Neuronal stem cell (in vitro differentiated cells): ENCODE measurements around the gene CPNE9.

Experiments
- DNase-seq: peaks from one replicate; pipeline ENCODE4 v3.0.0-alpha.2; 2013; ENCODE audit warnings: low spot score
- H2AFZ ChIP-seq: one replicate; pipeline ENCODE4 v1.6.1; 2013; ENCODE audit warnings: mild to moderate bottlenecking, low read length, inconsistent platforms
- H2AK5ac ChIP-seq: 2 replicates; pipeline ENCODE4 v1.6.1; 2013; ENCODE audit warnings: low read depth, mild to moderate bottlenecking, inconsistent platforms, low read length, moderate library complexity, mixed read lengths
- H2BK120ac ChIP-seq: 2 replicates; pipeline ENCODE4 v1.6.1; 2013; ENCODE audit warnings: low read depth, mild to moderate bottlenecking, inconsistent platforms, low read length, moderate library complexity, mixed read lengths
- H2BK12ac ChIP-seq: one replicate; pipeline ENCODE4 v1.6.1; 2013; ENCODE audit warnings: low read length, inconsistent platforms
- H2BK15ac ChIP-seq: 2 replicates; pipeline ENCODE4 v1.6.1; 2013; ENCODE audit warnings: mild to moderate bottlenecking, low read length, inconsistent platforms, mixed read lengths
- H2BK5ac ChIP-seq: one replicate; pipeline ENCODE4 v1.6.1; 2013; ENCODE audit warnings: inconsistent platforms, mild to moderate bottlenecking, low read length, moderate library complexity
- H3K14ac ChIP-seq: one replicate; pipeline ENCODE4 v1.6.1; 2013; ENCODE audit warnings: low read length, inconsistent platforms
- H3K18ac ChIP-seq: 2 replicates; pipeline ENCODE4 v1.6.1; 2013; ENCODE audit warnings: low read length, inconsistent platforms
- H3K23ac ChIP-seq: 2 replicates; pipeline ENCODE4 v1.6.1; 2013; ENCODE audit warnings: low read depth, mild to moderate bottlenecking, mixed read lengths, low read length, inconsistent platforms; ENCODE audit not compliant: poor library complexity
- H3K27ac ChIP-seq: replicated peaks from 3 replicates; pipeline ENCODE4 v1.5.1; 2013; ENCODE audit warnings: low read length, inconsistent platforms
- H3K27me3 ChIP-seq, 3 experiments: 2 replicates each; pipeline ENCODE4 v1.6.1; 2013; ENCODE audit warnings: low read length in 3 of 3, mild to moderate bottlenecking in 2 of 3, inconsistent platforms in 1 of 3, low read depth in 1 of 3, mixed read lengths in 1 of 3, moderate library complexity in 1 of 3; ENCODE audit not compliant: control insufficient read depth in 3 of 3, insufficient read depth in 3 of 3
- H3K36me3 ChIP-seq, 2 donors: replicated peaks in 1 of 2; 2 replicates each; pipeline ENCODE4 v1.6.1; 2013; ENCODE audit warnings: low read length in 2 of 2; ENCODE audit not compliant: control insufficient read depth in 2 of 2, insufficient read depth in 2 of 2
- H3K4ac ChIP-seq: 2 replicates; pipeline ENCODE4 v1.6.1; 2013; ENCODE audit warnings: inconsistent platforms, mild to moderate bottlenecking, low read length, moderate library complexity
- H3K4me1 ChIP-seq, 2 donors: 1 replicate in 1 of 2; 2 replicates in 1 of 2; pipeline ENCODE4 v1.6.1; 2013; ENCODE audit warnings: low read length in 2 of 2, low read depth in 1 of 2; ENCODE audit not compliant: control insufficient read depth in 2 of 2, insufficient read depth in 1 of 2
- H3K4me2 ChIP-seq: one replicate; pipeline ENCODE4 v1.6.1; 2013; ENCODE audit warnings: mild to moderate bottlenecking, low read length, inconsistent platforms; ENCODE audit not compliant: insufficient read depth, poor library complexity, severe bottlenecking
- H3K4me3 ChIP-seq, 2 donors: 2 replicates each; pipeline ENCODE4 v1.5.1; 2013; ENCODE audit warnings: low read length in 2 of 2, mild to moderate bottlenecking in 2 of 2, inconsistent platforms in 1 of 2, moderate library complexity in 1 of 2
- H3K79me1 ChIP-seq: one replicate; pipeline ENCODE4 v1.6.1; 2013; ENCODE audit warnings: low read depth, mild to moderate bottlenecking, inconsistent platforms, low read length, moderate library complexity
- H3K9ac ChIP-seq: one replicate; pipeline ENCODE4 v1.6.1; 2013; ENCODE audit warnings: mild to moderate bottlenecking, low read depth, low read length, inconsistent platforms; ENCODE audit not compliant: poor library complexity
- H3K9me3 ChIP-seq, 2 donors: replicated peaks in 1 of 2; 2 replicates each; pipeline versions ENCODE3 to v1.6.1; 2013; ENCODE audit warnings: low read length in 2 of 2, mild to moderate bottlenecking in 2 of 2, inconsistent platforms in 1 of 2, low read depth in 1 of 2, mixed read lengths in 1 of 2, moderate library complexity in 1 of 2; ENCODE audit not compliant: control insufficient read depth in 2 of 2, insufficient read depth in 1 of 2
- H4K8ac ChIP-seq: one replicate; pipeline ENCODE4 v1.6.1; 2013; ENCODE audit warnings: low read depth, mild to moderate bottlenecking, inconsistent platforms, low read length, moderate library complexity
- H4K91ac ChIP-seq: one replicate; pipeline ENCODE4 v1.6.1; 2013; ENCODE audit warnings: low read length, low read depth, mild to moderate bottlenecking, inconsistent platforms; ENCODE audit not compliant: poor library complexity
- WGBS, 2 donors: extraction: QIAGEN DNeasy Blood & Tissue Kit; methylation state at CpG; one replicate each; pipeline ENCODE4 v1.1.7; 2013; ENCODE audit warnings: missing lambda C conversion rate in 2 of 2, mixed read lengths in 1 of 2; ENCODE audit not compliant: insufficient read length in 2 of 2, insufficient replicate concordance in 1 of 2; ENCODE audit errors: extremely low coverage in 2 of 2; 5-methylcytosine and 5-hydroxymethylcytosine counted together

CPNE9 gene

GRCh38 chr3:9687514-9687913 is 16.1 kb upstream of the CPNE9 start:
- Histone ChIP-seq H3K36me3 (peaks cover 49 to 94% of the 10 kb centered on the region in 2 donors), H2AFZ (no peak overlapping the region), H3K4me1 (no peaks in the 10 kb centered on the region), H3K27ac (no peak overlapping the region), H3K4me2 (no peak overlapping the region), H3K27me3 (peaks cover 0 to 2% (median 0%) of the 10 kb centered on the region in 3 experiments), H2AK5ac (no peak overlapping the region), H4K91ac (no peak overlapping the region), H2BK15ac (no peak overlapping the region), H3K9me3 (no peaks in the 10 kb centered on the region), H3K4ac (no peak overlapping the region), H3K14ac (no peak overlapping the region), H2BK5ac (no peak overlapping the region), H3K4me3 (no peak overlapping the region), H2BK120ac (no peak overlapping the region), H4K8ac (no peak overlapping the region), H3K18ac (no peak overlapping the region), H3K79me1 (no peaks in the 10 kb centered on the region), H2BK12ac (no peak overlapping the region), H3K9ac (no peak overlapping the region), H3K23ac (no peak overlapping the region)
- WGBS, 2 donors = no CpG with 5 or more reads among the region's 7 CpGs
- DNase-seq = no peak

GRCh38 chr3:9688961-9689360 is 14.7 kb upstream of the CPNE9 start:
- H2BK120ac ChIP-seq = no peak overlapping the region
- H2AK5ac ChIP-seq = no peak overlapping the region
- H2AFZ ChIP-seq = no peak overlapping the region
- no peak overlapping the region for H3K23ac ChIP-seq
- H3K27me3 ChIP-seq = peaks cover 0 to 2% (median 0%) of the 10 kb centered on the region in 3 experiments
- H3K9ac ChIP-seq = no peak overlapping the region
- no peak overlapping the region for H2BK15ac ChIP-seq
- no peak overlapping the region for H2BK5ac ChIP-seq
- H4K91ac ChIP-seq = no peak overlapping the region
- H3K9me3 ChIP-seq = no peaks in the 10 kb centered on the region
- no peak overlapping the region for H3K27ac ChIP-seq
- WGBS, 2 donors = no CpG with 5 or more reads among the region's 5 CpGs
- H4K8ac ChIP-seq = no peak overlapping the region
- no peak overlapping the region for H2BK12ac ChIP-seq
- H3K79me1 ChIP-seq = no peaks in the 10 kb centered on the region
- no peak overlapping the region for H3K14ac ChIP-seq
- DNase-seq = no peak
- no peak overlapping the region for H3K4ac ChIP-seq
- H3K4me3 ChIP-seq = no peak overlapping the region
- peaks cover 53 to 95% of the 10 kb centered on the region in 2 donors for H3K36me3 ChIP-seq
- no peak overlapping the region for H3K18ac ChIP-seq
- H3K4me2 ChIP-seq = no peak overlapping the region
- no peaks in the 10 kb centered on the region for H3K4me1 ChIP-seq

- H3K36me3 ChIP-seq = peaks cover 52 to 95% of the 10 kb centered on the region in 2 donors
- WGBS, 2 donors = no CpG with 5 or more reads among the region's 4 CpGs
- H3K27me3 ChIP-seq = peaks cover 0 to 2% (median 0%) of the 10 kb centered on the region in 3 experiments
- no peak overlapping the region for H2BK15ac ChIP-seq
- H4K8ac ChIP-seq = no peak overlapping the region
- H3K4me3 ChIP-seq = no peak overlapping the region
- H3K18ac ChIP-seq = no peak overlapping the region
- no peak overlapping the region for H2AFZ ChIP-seq
- DNase-seq = no peak
- H3K4ac ChIP-seq = no peak overlapping the region
- H3K9ac ChIP-seq = no peak overlapping the region
- no peak overlapping the region for H2AK5ac ChIP-seq
- no peak overlapping the region for H2BK120ac ChIP-seq
- H3K79me1 ChIP-seq = no peaks in the 10 kb centered on the region
- no peak overlapping the region for H2BK5ac ChIP-seq
- no peaks in the 10 kb centered on the region for H3K9me3 ChIP-seq
- no peak overlapping the region for H3K14ac ChIP-seq
- peaks cover 0 to under 1% of the 10 kb centered on the region in 2 donors for H3K4me1 ChIP-seq
- no peak overlapping the region for H2BK12ac ChIP-seq
- no peak overlapping the region for H3K4me2 ChIP-seq
- no peak overlapping the region for H4K91ac ChIP-seq
- no peak overlapping the region for H3K27ac ChIP-seq
- no peak overlapping the region for H3K23ac ChIP-seq
Measured at GRCh38 chr3:9689757-9690156, 13.9 kb upstream of the CPNE9 start.

GRCh38 chr3:9690451-9691450 is 12.9 kb upstream of the CPNE9 start:
- H2AK5ac ChIP-seq = no peak overlapping the region
- H3K27me3 ChIP-seq = peaks cover 0 to 2% (median 0%) of the 10 kb centered on the region in 3 experiments
- no CpG with 5 or more reads among the region's 15 CpGs for WGBS, 2 donors
- H2AFZ ChIP-seq = no peak overlapping the region
- DNase-seq = no peak
- no peak overlapping the region for H3K4ac ChIP-seq
- peak overlapping the region; percentile 67 for H3K23ac ChIP-seq
- no peak overlapping the region for H3K14ac ChIP-seq
- no peak overlapping the region for H4K8ac ChIP-seq
- no peaks in the 10 kb centered on the region for H3K79me1 ChIP-seq
- no peaks in the 10 kb centered on the region for H3K9me3 ChIP-seq
- H3K27ac ChIP-seq = no peak overlapping the region
- H3K9ac ChIP-seq = peak overlapping the region; percentile 37
- H3K4me3 ChIP-seq = no peak overlapping the region
- no peak overlapping the region for H3K18ac ChIP-seq
- H2BK15ac ChIP-seq = no peak overlapping the region
- no peak overlapping the region for H3K4me2 ChIP-seq
- H2BK120ac ChIP-seq = no peak overlapping the region
- H2BK5ac ChIP-seq = no peak overlapping the region
- H3K4me1 ChIP-seq = peaks cover 0 to 9% of the 10 kb centered on the region in 2 donors
- H4K91ac ChIP-seq = no peak overlapping the region
- no peak overlapping the region for H2BK12ac ChIP-seq
- H3K36me3 ChIP-seq = peaks cover 45 to 95% of the 10 kb centered on the region in 2 donors
